Measurements from ENCODE around the gene MAG.

DNA sequence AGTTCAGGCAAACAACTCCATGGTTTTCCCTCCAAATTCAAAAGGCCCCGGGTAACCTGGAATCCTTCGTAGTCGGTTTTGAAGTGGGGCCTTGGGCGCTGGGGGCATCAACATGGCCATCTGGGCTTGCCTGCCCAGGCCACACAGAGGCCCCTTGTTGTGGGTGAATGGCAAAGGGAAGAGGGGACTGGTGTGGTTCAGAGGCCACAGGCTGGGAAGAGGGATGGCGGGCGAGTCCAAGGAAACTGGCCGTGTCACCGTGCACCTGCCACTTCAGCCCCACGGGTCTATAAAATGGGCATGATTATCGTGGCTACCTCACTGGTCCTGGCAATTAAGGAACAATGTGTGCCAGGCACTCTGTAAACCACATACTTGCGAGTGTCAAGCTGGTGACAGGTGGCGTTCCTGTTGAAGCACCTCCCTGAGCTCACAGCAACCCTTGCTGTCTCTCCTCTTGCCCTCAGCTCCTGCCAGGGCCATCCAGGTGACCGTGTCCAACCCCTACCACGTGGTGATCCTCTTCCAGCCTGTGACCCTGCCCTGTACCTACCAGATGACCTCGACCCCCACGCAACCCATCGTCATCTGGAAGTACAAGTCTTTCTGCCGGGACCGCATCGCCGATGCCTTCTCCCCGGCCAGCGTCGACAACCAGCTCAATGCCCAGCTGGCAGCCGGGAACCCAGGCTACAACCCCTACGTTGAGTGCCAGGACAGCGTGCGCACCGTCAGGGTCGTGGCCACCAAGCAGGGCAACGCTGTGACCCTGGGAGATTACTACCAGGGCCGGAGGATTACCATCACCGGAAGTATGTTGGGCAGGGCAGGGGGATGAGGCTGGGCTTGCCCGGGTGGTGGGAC, 41.9 kb upstream of the MAG start:
- TF ChIP-seq, protein P1, sequence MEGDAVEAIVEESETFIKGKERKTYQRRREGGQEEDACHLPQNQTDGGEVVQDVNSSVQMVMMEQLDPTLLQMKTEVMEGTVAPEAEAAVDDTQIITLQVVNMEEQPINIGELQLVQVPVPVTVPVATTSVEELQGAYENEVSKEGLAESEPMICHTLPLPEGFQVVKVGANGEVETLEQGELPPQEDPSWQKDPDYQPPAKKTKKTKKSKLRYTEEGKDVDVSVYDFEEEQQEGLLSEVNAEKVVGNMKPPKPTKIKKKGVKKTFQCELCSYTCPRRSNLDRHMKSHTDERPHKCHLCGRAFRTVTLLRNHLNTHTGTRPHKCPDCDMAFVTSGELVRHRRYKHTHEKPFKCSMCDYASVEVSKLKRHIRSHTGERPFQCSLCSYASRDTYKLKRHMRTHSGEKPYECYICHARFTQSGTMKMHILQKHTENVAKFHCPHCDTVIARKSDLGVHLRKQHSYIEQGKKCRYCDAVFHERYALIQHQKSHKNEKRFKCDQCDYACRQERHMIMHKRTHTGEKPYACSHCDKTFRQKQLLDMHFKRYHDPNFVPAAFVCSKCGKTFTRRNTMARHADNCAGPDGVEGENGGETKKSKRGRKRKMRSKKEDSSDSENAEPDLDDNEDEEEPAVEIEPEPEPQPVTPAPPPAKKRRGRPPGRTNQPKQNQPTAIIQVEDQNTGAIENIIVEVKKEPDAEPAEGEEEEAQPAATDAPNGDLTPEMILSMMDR (IDR thresholded peaks at IDR 0.05; ENCODE audit: low read depth, low read length): no peak
- no peak for TF ChIP-seq EZH2phosphoT487 (IDR thresholded peaks at IDR 0.05; ENCODE audit: low read depth)

Measured in OCI-LY3 (cell line).